GM23338 (cell line): ENCODE results near the gene SLC41A3. TPM values are rescaled to one million over a fixed set of nuclear protein-coding genes. Genes with fewer than 3 reads are reported as not detected.
A peak's percentile ranks its signal among the peaks of the same experiment; 100 is the strongest.

Experiments used
- ATAC-seq: fragments of 200-7000 bp; cut with Tn5 transposase; 3 replicates; pipeline ENCODE4 v1.9.1; 2020
- DNase-seq: peaks from one replicate; pipeline ENCODE4 v3.0.0-alpha.2; 2015; ENCODE audit warnings: low spot score
- H2AFZ ChIP-seq: fragments of 200-600 bp; sonication (generic); 2 replicates; pipeline ENCODE4 v1.8.0; 2016; ENCODE audit warnings: antibody characterized with exemption, mild to moderate bottlenecking, moderate library complexity
- H3F3A ChIP-seq: fragments of 200-600 bp; sonication (generic); replicated peaks from 2 replicates; pipeline ENCODE4 v1.8.0; 2017; ENCODE audit warnings: antibody characterized with exemption, mixed run types, low read depth
- H3K27ac ChIP-seq: fragments of 200-600 bp; sonication (generic); 2 replicates; pipeline ENCODE4 v1.6.1; 2016; ENCODE audit warnings: low read depth
- H3K27me3 ChIP-seq: fragments of 200-600 bp; sonication (generic); 2 replicates; pipeline ENCODE4 v1.8.0; 2016; ENCODE audit warnings: mild to moderate bottlenecking, mixed run types, moderate library complexity; ENCODE audit not compliant: insufficient read depth
- H3K36me3 ChIP-seq: fragments of 200-600 bp; sonication (generic); 2 replicates; pipeline ENCODE4 v1.8.0; 2016; ENCODE audit warnings: mild to moderate bottlenecking; ENCODE audit not compliant: insufficient read depth
- H3K4me1 ChIP-seq: fragments of 200-600 bp; sonication (generic); 2 replicates; pipeline ENCODE4 v1.8.0; 2016; ENCODE audit warnings: mild to moderate bottlenecking, moderate library complexity; ENCODE audit not compliant: insufficient read depth
- H3K4me2 ChIP-seq: fragments of 200-600 bp; sonication (generic); 2 replicates; pipeline ENCODE4 v1.7.1; 2017; ENCODE audit warnings: mixed run types
- H3K4me3 ChIP-seq: fragments of 200-600 bp; sonication (generic); 2 replicates; pipeline ENCODE4 v1.6.1; 2016; ENCODE audit warnings: mixed run types
- H3K79me2 ChIP-seq: fragments of 200-600 bp; sonication (generic); replicated peaks from 2 replicates; pipeline ENCODE4 v1.8.0; 2017; ENCODE audit warnings: mild to moderate bottlenecking; ENCODE audit not compliant: insufficient read depth
- H3K9me2 ChIP-seq: fragments of 200-600 bp; sonication (generic); 2 replicates; pipeline ENCODE4 v1.8.0; 2017; ENCODE audit not compliant: insufficient read depth
- H4K20me1 ChIP-seq: fragments of 200-600 bp; sonication (generic); replicated peaks from 2 replicates; pipeline ENCODE4 v1.8.0; 2017; ENCODE audit warnings: mild to moderate bottlenecking; ENCODE audit not compliant: insufficient read depth
- H3K27ac Mint-ChIP-seq: 2 replicates; pipeline ENCODE4 v1.8.0; 2020; ENCODE audit warnings: inconsistent platforms, mild to moderate bottlenecking, moderate library complexity, mixed read lengths
- H3K27me3 Mint-ChIP-seq: 3 replicates; pipeline ENCODE4 v1.8.0; 2022; ENCODE audit warnings: low read depth, mild to moderate bottlenecking, moderate library complexity, mixed read lengths, inconsistent platforms; ENCODE audit not compliant: insufficient read depth, poor library complexity
- H3K36me3 Mint-ChIP-seq: 3 replicates; pipeline ENCODE4 v1.8.0; 2021; ENCODE audit warnings: low read depth, mild to moderate bottlenecking, inconsistent platforms, moderate library complexity, mixed read lengths
- H3K4me1 Mint-ChIP-seq: 3 replicates; pipeline ENCODE4 v1.8.0; 2020; ENCODE audit warnings: mild to moderate bottlenecking, inconsistent platforms, mixed read lengths
- H3K4me3 Mint-ChIP-seq: 3 replicates; pipeline ENCODE4 v1.8.0; 2021; ENCODE audit warnings: moderate library complexity, mild to moderate bottlenecking, inconsistent platforms, mixed read lengths
- H3K9me3 Mint-ChIP-seq: 3 replicates; pipeline ENCODE4 v1.8.0; 2020; ENCODE audit warnings: moderate library complexity, mild to moderate bottlenecking, inconsistent platforms, mixed read lengths
- JUNB ChIP-seq: IDR thresholded peaks from one replicate; pipeline ENCODE4 v1.6.1; 2016; ENCODE audit warnings: antibody characterized with exemption; ENCODE audit not compliant: unreplicated experiment
- POLR2AphosphoS5 ChIP-seq: IDR thresholded peaks from 2 replicates; pipeline ENCODE4 v1.6.1; 2016; ENCODE audit warnings: antibody characterized with exemption, low read depth
- ZNF114 ChIP-seq: fragments of 250-450 bp; sonication (Bioruptor Pico); IDR thresholded peaks from 2 replicates; pipeline ENCODE4 v1.5.0; 2020; ENCODE audit warnings: mild to moderate bottlenecking, moderate library complexity
- ZNF331 ChIP-seq: fragments of 250-450 bp; sonication (Bioruptor Pico); IDR thresholded peaks from 2 replicates; pipeline ENCODE4 v1.5.0; 2020; ENCODE audit warnings: low read depth, mild to moderate bottlenecking, moderate library complexity
- polyA plus RNA-seq: library from polyadenylated mRNA; unstranded; fragments of >200 nt; fragmentation: Nextera tagmentation; extraction: Ambion mirVana; gene quantifications from 2 replicates; pipeline ENCODE4 v1.2.1, GENCODE V29; 2016
- total RNA-seq: library from RNA; depleted of rRNA; stranded (reverse); fragments of >200 nt; shearing (Covaris generic); gene quantifications from 2 replicates; pipeline ENCODE4 v1.2.3, GENCODE V29; 2014
- TF ChIP-seq, protein P1 (sequence below): fragments of 250-450 bp; sonication (Bioruptor Pico); IDR thresholded peaks from 2 replicates; pipeline ENCODE4 v1.5.0; 2020; ENCODE audit warnings: mild to moderate bottlenecking, moderate library complexity
- TF ChIP-seq, protein P2 (sequence below), 2 experiments: fragments of 200-600 bp in 1 of 2; sonication (generic) in 1 of 2; conservative IDR thresholded peaks; 2 replicates each; pipeline versions ENCODE4 v1.5.1 to v1.6.1; 2016 to 2017; ENCODE audit warnings: antibody characterized with exemption in 2 of 2, low read depth in 2 of 2, mild to moderate bottlenecking in 2 of 2, moderate library complexity in 1 of 2

The SLC41A3 gene
- total and polyA plus RNA-seq, 2 experiments from 2014 or later, result 12.1 to 29.8 TPM

DNA sequence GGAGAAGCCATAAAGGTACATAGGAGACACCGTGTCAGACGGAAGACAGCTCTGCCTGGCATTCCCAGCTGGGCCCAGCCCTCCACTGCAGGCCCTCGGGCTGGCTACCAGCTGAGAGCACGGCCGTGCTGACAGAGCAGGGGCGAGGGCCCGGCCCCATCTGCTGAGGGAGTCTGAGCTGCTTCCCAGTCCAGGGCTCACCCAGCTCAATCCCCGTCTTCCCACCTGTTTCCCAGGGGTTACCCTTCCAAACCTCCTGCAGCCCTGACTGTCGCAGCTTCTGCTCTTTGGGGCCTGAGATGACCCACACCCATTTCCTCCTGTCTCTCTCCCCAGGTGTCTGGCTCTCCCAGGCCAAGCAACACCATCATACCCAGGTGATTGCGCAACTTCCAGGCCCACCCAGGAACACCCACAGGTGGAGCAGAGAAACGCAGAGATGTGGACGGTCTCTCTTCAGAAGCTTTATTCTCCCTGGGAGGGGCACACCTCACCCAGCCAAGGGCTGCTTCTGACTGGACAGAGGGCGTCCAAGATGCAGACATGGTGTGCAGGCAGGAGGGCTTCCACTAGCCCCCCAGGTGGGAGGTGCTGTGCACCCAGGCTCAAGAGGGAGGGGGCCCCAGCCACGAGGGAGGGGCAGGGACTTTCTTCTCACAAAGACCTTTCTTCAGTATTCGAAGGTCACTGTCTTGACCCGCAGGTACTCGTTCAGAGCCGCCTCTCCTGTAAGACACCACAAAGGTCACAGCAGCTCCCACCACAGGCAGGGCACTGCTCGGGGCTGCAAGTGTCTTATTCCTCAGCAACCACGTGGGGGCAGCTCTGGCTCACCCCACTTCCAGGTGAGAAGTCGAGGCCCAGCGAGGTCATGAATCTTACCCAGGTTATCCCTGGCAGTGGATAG, 19.4 kb upstream of the SLC41A3 start:
- ATAC-seq, result peak; percentile 95
- Histone ChIP-seq H4K20me1 (no peaks in the 10 kb centered on the region), H3K36me3 (no peaks in the 10 kb centered on the region), H3K4me3 (no peak overlapping the region), H3K9me2 (no peaks in the 10 kb centered on the region), H3K79me2 (no peaks in the 10 kb centered on the region), H3K4me2 (no peak overlapping the region), H3F3A (no peaks in the 10 kb centered on the region), H3K27me3 (no peaks in the 10 kb centered on the region), H3K27ac (no peak overlapping the region), H2AFZ (no peak overlapping the region; the same call in 1 of the 2 replicates), H3K4me1 (no peaks in the 10 kb centered on the region)
- Mint-ChIP-seq H3K36me3 (no peaks in the 10 kb centered on the region), H3K9me3 (peaks cover 3% of the 10 kb centered on the region; the same call in 2 of the 3 replicates), H3K4me1 (no peaks in the 10 kb centered on the region; the same call in 2 of the 3 replicates), H3K27ac (no peak overlapping the region), H3K27me3 (no peaks in the 10 kb centered on the region), H3K4me3 (no peak overlapping the region)
- TF ChIP-seq JUNB (no peak), ZNF114 (CRISPR knock-in tag) (no peak), ZNF331 (CRISPR knock-in tag) (no peak), POLR2AphosphoS5 (no peak)
- TF ChIP-seq, protein P1, sequence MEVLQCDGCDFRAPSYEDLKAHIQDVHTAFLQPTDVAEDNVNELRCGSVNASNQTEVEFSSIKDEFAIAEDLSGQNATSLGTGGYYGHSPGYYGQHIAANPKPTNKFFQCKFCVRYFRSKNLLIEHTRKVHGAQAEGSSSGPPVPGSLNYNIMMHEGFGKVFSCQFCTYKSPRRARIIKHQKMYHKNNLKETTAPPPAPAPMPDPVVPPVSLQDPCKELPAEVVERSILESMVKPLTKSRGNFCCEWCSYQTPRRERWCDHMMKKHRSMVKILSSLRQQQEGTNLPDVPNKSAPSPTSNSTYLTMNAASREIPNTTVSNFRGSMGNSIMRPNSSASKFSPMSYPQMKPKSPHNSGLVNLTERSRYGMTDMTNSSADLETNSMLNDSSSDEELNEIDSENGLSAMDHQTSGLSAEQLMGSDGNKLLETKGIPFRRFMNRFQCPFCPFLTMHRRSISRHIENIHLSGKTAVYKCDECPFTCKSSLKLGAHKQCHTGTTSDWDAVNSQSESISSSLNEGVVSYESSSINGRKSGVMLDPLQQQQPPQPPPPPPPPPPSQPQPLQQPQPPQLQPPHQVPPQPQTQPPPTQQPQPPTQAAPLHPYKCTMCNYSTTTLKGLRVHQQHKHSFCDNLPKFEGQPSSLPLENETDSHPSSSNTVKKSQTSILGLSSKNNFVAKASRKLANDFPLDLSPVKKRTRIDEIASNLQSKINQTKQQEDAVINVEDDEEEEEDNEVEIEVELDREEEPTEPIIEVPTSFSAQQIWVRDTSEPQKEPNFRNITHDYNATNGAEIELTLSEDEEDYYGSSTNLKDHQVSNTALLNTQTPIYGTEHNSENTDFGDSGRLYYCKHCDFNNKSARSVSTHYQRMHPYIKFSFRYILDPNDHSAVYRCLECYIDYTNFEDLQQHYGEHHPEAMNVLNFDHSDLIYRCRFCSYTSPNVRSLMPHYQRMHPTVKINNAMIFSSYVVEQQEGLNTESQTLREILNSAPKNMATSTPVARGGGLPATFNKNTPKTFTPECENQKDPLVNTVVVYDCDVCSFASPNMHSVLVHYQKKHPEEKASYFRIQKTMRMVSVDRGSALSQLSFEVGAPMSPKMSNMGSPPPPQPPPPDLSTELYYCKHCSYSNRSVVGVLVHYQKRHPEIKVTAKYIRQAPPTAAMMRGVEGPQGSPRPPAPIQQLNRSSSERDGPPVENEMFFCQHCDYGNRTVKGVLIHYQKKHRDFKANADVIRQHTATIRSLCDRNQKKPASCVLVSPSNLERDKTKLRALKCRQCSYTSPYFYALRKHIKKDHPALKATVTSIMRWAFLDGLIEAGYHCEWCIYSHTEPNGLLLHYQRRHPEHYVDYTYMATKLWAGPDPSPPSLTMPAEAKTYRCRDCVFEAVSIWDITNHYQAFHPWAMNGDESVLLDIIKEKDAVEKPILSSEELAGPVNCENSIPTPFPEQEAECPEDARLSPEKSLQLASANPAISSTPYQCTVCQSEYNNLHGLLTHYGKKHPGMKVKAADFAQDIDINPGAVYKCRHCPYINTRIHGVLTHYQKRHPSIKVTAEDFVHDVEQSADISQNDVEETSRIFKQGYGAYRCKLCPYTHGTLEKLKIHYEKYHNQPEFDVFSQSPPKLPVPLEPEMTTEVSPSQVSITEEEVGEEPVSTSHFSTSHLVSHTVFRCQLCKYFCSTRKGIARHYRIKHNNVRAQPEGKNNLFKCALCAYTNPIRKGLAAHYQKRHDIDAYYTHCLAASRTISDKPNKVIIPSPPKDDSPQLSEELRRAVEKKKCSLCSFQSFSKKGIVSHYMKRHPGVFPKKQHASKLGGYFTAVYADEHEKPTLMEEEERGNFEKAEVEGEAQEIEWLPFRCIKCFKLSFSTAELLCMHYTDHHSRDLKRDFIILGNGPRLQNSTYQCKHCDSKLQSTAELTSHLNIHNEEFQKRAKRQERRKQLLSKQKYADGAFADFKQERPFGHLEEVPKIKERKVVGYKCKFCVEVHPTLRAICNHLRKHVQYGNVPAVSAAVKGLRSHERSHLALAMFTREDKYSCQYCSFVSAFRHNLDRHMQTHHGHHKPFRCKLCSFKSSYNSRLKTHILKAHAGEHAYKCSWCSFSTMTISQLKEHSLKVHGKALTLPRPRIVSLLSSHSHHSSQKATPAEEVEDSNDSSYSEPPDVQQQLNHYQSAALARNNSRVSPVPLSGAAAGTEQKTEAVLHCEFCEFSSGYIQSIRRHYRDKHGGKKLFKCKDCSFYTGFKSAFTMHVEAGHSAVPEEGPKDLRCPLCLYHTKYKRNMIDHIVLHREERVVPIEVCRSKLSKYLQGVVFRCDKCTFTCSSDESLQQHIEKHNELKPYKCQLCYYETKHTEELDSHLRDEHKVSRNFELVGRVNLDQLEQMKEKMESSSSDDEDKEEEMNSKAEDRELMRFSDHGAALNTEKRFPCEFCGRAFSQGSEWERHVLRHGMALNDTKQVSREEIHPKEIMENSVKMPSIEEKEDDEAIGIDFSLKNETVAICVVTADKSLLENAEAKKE (CRISPR knock-in tag), result no peak
- TF ChIP-seq, protein P2, sequence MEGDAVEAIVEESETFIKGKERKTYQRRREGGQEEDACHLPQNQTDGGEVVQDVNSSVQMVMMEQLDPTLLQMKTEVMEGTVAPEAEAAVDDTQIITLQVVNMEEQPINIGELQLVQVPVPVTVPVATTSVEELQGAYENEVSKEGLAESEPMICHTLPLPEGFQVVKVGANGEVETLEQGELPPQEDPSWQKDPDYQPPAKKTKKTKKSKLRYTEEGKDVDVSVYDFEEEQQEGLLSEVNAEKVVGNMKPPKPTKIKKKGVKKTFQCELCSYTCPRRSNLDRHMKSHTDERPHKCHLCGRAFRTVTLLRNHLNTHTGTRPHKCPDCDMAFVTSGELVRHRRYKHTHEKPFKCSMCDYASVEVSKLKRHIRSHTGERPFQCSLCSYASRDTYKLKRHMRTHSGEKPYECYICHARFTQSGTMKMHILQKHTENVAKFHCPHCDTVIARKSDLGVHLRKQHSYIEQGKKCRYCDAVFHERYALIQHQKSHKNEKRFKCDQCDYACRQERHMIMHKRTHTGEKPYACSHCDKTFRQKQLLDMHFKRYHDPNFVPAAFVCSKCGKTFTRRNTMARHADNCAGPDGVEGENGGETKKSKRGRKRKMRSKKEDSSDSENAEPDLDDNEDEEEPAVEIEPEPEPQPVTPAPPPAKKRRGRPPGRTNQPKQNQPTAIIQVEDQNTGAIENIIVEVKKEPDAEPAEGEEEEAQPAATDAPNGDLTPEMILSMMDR (conservative IDR thresholded peaks at IDR 0.05; ENCODE audit: low read depth in 2 of 2), result peak; percentile 46 to 70
- peak; percentile 61 for DNase-seq
